K562 (cell line): Measurements from ENCODE around the gene PHETA2. TPM values are rescaled to one million over a fixed set of nuclear protein-coding genes. Genes with fewer than 3 reads are reported as not detected.

Experiments used
- CLOCK ChIP-seq: fragments of 250-450 bp; sonication (Bioruptor Pico); IDR thresholded peaks from 2 replicates; pipeline ENCODE4 v1.4.0; 2020; ENCODE audit warnings: mild to moderate bottlenecking, moderate library complexity, borderline replicate concordance
- CTBP1 ChIP-seq: fragments of 450-650 bp; IDR thresholded peaks from 2 replicates; pipeline ENCODE4 v1.6.1; 2016; ENCODE audit warnings: borderline replicate concordance
- EGR1 ChIP-seq: fragments of 450-650 bp; conservative IDR thresholded peaks from 2 replicates; pipeline ENCODE4 v1.6.1; 2017; ENCODE audit warnings: mild to moderate bottlenecking
- ELF2 ChIP-seq: fragments of 250-450 bp; sonication (Bioruptor Pico); IDR thresholded peaks from 2 replicates; pipeline ENCODE4 v1.5.0; 2021; ENCODE audit warnings: mild to moderate bottlenecking
- ESRRA ChIP-seq: fragments of 450-650 bp; IDR thresholded peaks from 2 replicates; pipeline ENCODE4 v1.6.1; 2014; ENCODE audit warnings: low read depth, mild to moderate bottlenecking, moderate library complexity, borderline replicate concordance
- ETV1 ChIP-seq: fragments of 450-650 bp; conservative IDR thresholded peaks from 2 replicates; pipeline ENCODE4 v1.6.1; 2016; ENCODE audit warnings: missing genetic modification characterization, control low read depth, low read depth, missing compliant biosample characterization
- GABPB1 ChIP-seq: sonication (generic); formaldehyde crosslinking; IDR thresholded peaks from 2 replicates; pipeline ENCODE4 v1.8.0; 2022; ENCODE audit warnings: mild to moderate bottlenecking, missing genetic modification reagents
- L3MBTL2 ChIP-seq: fragments of 450-650 bp; IDR thresholded peaks from 2 replicates; pipeline ENCODE4 v1.6.1; 2016; ENCODE audit warnings: mild to moderate bottlenecking, moderate library complexity
- NCOA2 ChIP-seq, 2 experiments: fragments of 450-650 bp; IDR thresholded peaks; 2 replicates each; pipeline ENCODE4 v1.6.1; 2018; ENCODE audit warnings: mild to moderate bottlenecking in 2 of 2, moderate library complexity in 1 of 2; ENCODE audit not compliant: partially characterized antibody in 2 of 2
- RBBP5 ChIP-seq: fragments of 200-600 bp; sonication (generic); IDR thresholded peaks from 2 replicates; pipeline ENCODE4 v1.6.1; 2012; ENCODE audit warnings: borderline replicate concordance, mild to moderate bottlenecking, low read length, control low read depth, inconsistent platforms; ENCODE audit not compliant: insufficient read depth, poor library complexity, severe bottlenecking
- RHOXF2B ChIP-seq: fragments of 250-450 bp; sonication (Bioruptor Pico); conservative IDR thresholded peaks from 2 replicates; pipeline ENCODE4 v1.5.1; 2021
- RREB1 ChIP-seq: fragments of 250-450 bp; sonication (Bioruptor Pico); IDR thresholded peaks from 2 replicates; pipeline ENCODE4 v1.4.0; 2020
- SMAD4 ChIP-seq: fragments of 250-450 bp; sonication (Bioruptor Pico); conservative IDR thresholded peaks from 2 replicates; pipeline ENCODE4 v1.8.0; 2021; ENCODE audit warnings: inconsistent platforms, mild to moderate bottlenecking, moderate library complexity
- SMARCA5 ChIP-seq: fragments of 450-650 bp; IDR thresholded peaks from 2 replicates; pipeline ENCODE4 v1.6.1; 2016
- SMARCE1 ChIP-seq: fragments of 450-650 bp; IDR thresholded peaks from 2 replicates; pipeline ENCODE4 v1.7.1; 2016; ENCODE audit warnings: mild to moderate bottlenecking
- TAF1 ChIP-seq: IDR thresholded peaks from 2 replicates; pipeline ENCODE4 v1.6.1; 2011; ENCODE audit warnings: mild to moderate bottlenecking, low read length, moderate library complexity; ENCODE audit not compliant: insufficient read depth, control insufficient read depth, severe bottlenecking; ENCODE audit errors: extremely low read depth
- TAF9B ChIP-seq: fragments of 450-650 bp; IDR thresholded peaks from 2 replicates; pipeline ENCODE4 v1.6.1; 2018; ENCODE audit warnings: mild to moderate bottlenecking; ENCODE audit not compliant: partially characterized antibody
- TCF3 ChIP-seq: sonication (generic); formaldehyde crosslinking; IDR thresholded peaks from 2 replicates; pipeline ENCODE4 v1.4.0; 2020; ENCODE audit warnings: mild to moderate bottlenecking, missing genetic modification reagents
- ZNF511 ChIP-seq: sonication (generic); formaldehyde crosslinking; IDR thresholded peaks from 2 replicates; pipeline ENCODE4 v1.8.0; 2022; ENCODE audit warnings: mild to moderate bottlenecking, missing genetic modification reagents
- polyA plus RNA-seq, 8 experiments: library from polyadenylated mRNA; depleted of rRNA in 4 of 8; stranded (reverse) in 5 of 8; unstranded in 3 of 8; fragments of >200 nt; fragmentation: Nextera tagmentation in 2 of 8; fragmentation: Illumina TruSeq in 1 of 8; extraction: Ambion mirVana in 2 of 8; extraction: Trizol in 1 of 8; gene quantifications; 2 replicates each; pipeline versions ENCODE4 v1.2.1 to v1.2.3, GENCODE V29; 2011 to 2014; ENCODE audit warnings: inconsistent platforms in 1 of 8, missing spikeins in 1 of 8
- total RNA-seq, 7 experiments: library from RNA; depleted of rRNA in 6 of 7; stranded (reverse); fragments of >200 nt in 6 of 7; fragmentation: Illumina TruSeq in 2 of 7; extraction: Trizol in 2 of 7; gene quantifications; 2 replicates each; pipeline versions ENCODE4 v1.2.1 to v1.2.3, GENCODE V29; 2011 to 2021; ENCODE audit warnings: low replicate concordance in 1 of 7

The PHETA2 gene
- total and polyA plus RNA-seq, 9 of the 15 experiments (the other 6 are each of a cell fraction or from before 2014, with no cell fraction given), result 0.07 to 0.22 (median 0.08) TPM; not detected in 5

GRCh38 chr22:42070517-42071422, 3.3 kb upstream of the PHETA2 start, which contains the start of gene NAGA (continued):
- no peak for TF ChIP-seq RREB1
- TF ChIP-seq SMARCE1, result peak; percentile 43; the same call in 1 of the 2 replicates
- TF ChIP-seq TAF9B, result no peak
- peak; percentile 98 for TF ChIP-seq L3MBTL2
- TF ChIP-seq RHOXF2B (CRISPR knock-in tag), result no peak
- TF ChIP-seq ETV1 (tag), result peak; percentile 22; the same call in 1 of the 2 replicates
- TF ChIP-seq EGR1, result peak; percentile 92
- peak; percentile 6; the same call in 1 of the 2 replicates for TF ChIP-seq TCF3 (CRISPR knock-in tag)
- TF ChIP-seq NCOA2 (IDR thresholded peaks at IDR 0.05; ENCODE audit: partially characterized antibody in 2 of 2), result no peak
- TF ChIP-seq CLOCK (CRISPR knock-in tag), result no peak
- no peak for TF ChIP-seq SMARCA5
- TF ChIP-seq ELF2 (CRISPR knock-in tag), result 0 out of 2 replicates have a peak, but pooled peaks have one; percentile 27
- peak; percentile 71 for TF ChIP-seq GABPB1 (CRISPR knock-in tag)
- TF ChIP-seq TAF1, result peak; percentile 33
- TF ChIP-seq ZNF511 (CRISPR knock-in tag), result peak; percentile 66
- TF ChIP-seq CTBP1, result peak; percentile 67; the same call in 1 of the 2 replicates
- peak; percentile 30 for TF ChIP-seq SMAD4 (CRISPR knock-in tag)
- TF ChIP-seq ESRRA, result peak; percentile 96; the same call in 1 of the 2 replicates
- TF ChIP-seq RBBP5, result peak; percentile 56
